SU-DHL-6 (cell line): ENCODE data around the gene RPL23.

Experiments used
- H2AFZ ChIP-seq: fragments of 200-600 bp; sonication (generic); 2 replicates; pipeline ENCODE4 v1.6.1; 2014; ENCODE audit warnings: low read depth, mild to moderate bottlenecking, moderate library complexity, mixed read lengths, antibody characterized with exemption, low read length; ENCODE audit not compliant: severe bottlenecking
- H3F3A ChIP-seq: fragments of 200-600 bp; shearing (Covaris generic); 2 replicates; pipeline ENCODE4 v1.6.0; 2016; ENCODE audit warnings: antibody characterized with exemption, mild to moderate bottlenecking; ENCODE audit not compliant: insufficient read depth
- H3K27ac ChIP-seq: fragments of 200-600 bp; sonication (generic); 2 replicates; pipeline ENCODE4 v1.5.1; 2016; ENCODE audit warnings: low read depth, mild to moderate bottlenecking, low read length, moderate library complexity, mixed read lengths
- H3K27me3 ChIP-seq: fragments of 200-600 bp; sonication (generic), shearing (Covaris generic); 2 replicates; pipeline ENCODE4 v1.6.0; 2014; ENCODE audit warnings: mild to moderate bottlenecking, low read length
- H3K36me3 ChIP-seq: fragments of 200-600 bp; sonication (generic); 2 replicates; pipeline ENCODE4 v1.6.1; 2014; ENCODE audit warnings: mild to moderate bottlenecking, low read length, mixed read lengths
- H3K4me2 ChIP-seq: fragments of 300-600, 200-600 bp; shearing (Covaris generic), sonication (generic); 2 replicates; pipeline ENCODE4 v1.6.0; 2014; ENCODE audit warnings: low read length, low read depth, mild to moderate bottlenecking; ENCODE audit not compliant: poor library complexity, severe bottlenecking
- H3K4me3 ChIP-seq: fragments of 200-600 bp; sonication (generic); 2 replicates; pipeline ENCODE4 v1.5.1; 2014; ENCODE audit warnings: antibody characterized with exemption, low read length, mild to moderate bottlenecking, mixed read lengths; ENCODE audit not compliant: insufficient read depth, poor library complexity, severe bottlenecking
- H3K79me2 ChIP-seq: fragments of 200-600 bp; sonication (generic); 2 replicates; pipeline ENCODE4 v1.6.1; 2014; ENCODE audit warnings: mild to moderate bottlenecking, low read length, moderate library complexity; ENCODE audit not compliant: insufficient read depth
- H3K9ac ChIP-seq: fragments of 200-600 bp; sonication (generic); 2 replicates; pipeline ENCODE4 v1.7.0; 2014; ENCODE audit warnings: mild to moderate bottlenecking, low read length
- H3K9me2 ChIP-seq: fragments of 200-600 bp; sonication (generic); replicated peaks from 2 replicates; pipeline ENCODE4 v1.6.1; 2014; ENCODE audit warnings: low read length; ENCODE audit not compliant: insufficient read depth
- H3K9me3 ChIP-seq: fragments of 200-600 bp; sonication (generic); 2 replicates; pipeline ENCODE4 v1.6.1; 2014; ENCODE audit warnings: low read length, mixed read lengths; ENCODE audit not compliant: insufficient read depth
- H4K20me1 ChIP-seq: fragments of 200-600 bp; sonication (generic); 2 replicates; pipeline ENCODE4 v1.6.1; 2014; ENCODE audit warnings: low read depth, mild to moderate bottlenecking, antibody characterized with exemption, low read length, moderate library complexity, mixed read lengths
- EZH2phosphoT487 ChIP-seq: fragments of 200-600 bp; sonication (generic), shearing (Covaris generic); conservative IDR thresholded peaks from 2 replicates; pipeline ENCODE4 v1.6.1; 2018; ENCODE audit warnings: mild to moderate bottlenecking, antibody characterized with exemption, low read length, moderate library complexity, mixed read lengths
- TF ChIP-seq, protein P1 (sequence below): fragments of 200-600 bp; sonication (generic); IDR thresholded peaks from one replicate; pipeline ENCODE4 v1.5.1; 2017; ENCODE audit warnings: antibody characterized with exemption, mild to moderate bottlenecking, low read length, moderate library complexity; ENCODE audit not compliant: insufficient read depth, poor library complexity, severe bottlenecking

Gene RPL23

DNA sequence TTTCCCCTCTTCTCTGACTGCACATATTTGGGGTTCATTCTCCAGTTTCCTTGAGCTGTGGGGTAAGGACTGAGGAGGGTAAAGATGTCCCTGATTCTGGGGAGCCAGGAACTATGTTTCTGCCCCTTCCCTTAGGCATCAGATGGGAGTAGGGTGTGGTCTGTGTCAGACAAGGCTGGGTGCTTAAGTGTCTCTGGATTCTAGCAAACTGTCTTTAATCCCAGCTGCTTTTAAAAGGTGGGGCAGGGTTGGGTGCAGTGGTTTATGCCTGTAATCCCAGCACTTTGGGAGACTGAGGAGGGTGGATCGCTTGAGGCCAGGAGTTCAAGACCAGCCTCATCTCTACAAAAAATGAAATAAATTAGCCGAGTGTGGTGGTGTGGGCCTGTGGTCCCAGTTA lies 29.3 kb upstream of the RPL23 start:
- Histone ChIP-seq H3K4me2 (no peak overlapping the region), H3K9me3 (no peaks in the 10 kb centered on the region), H3K79me2 (peaks cover 81% of the 10 kb centered on the region), H3K9ac (no peak overlapping the region), H3K4me3 (no peak overlapping the region), H2AFZ (no peak overlapping the region), H4K20me1 (no peaks in the 10 kb centered on the region), H3K36me3 (no peaks in the 10 kb centered on the region), H3K9me2 (no peaks in the 10 kb centered on the region), H3K27me3 (no peaks in the 10 kb centered on the region), H3K27ac (no peak overlapping the region), H3F3A (no peaks in the 10 kb centered on the region)
- TF ChIP-seq, protein P1, sequence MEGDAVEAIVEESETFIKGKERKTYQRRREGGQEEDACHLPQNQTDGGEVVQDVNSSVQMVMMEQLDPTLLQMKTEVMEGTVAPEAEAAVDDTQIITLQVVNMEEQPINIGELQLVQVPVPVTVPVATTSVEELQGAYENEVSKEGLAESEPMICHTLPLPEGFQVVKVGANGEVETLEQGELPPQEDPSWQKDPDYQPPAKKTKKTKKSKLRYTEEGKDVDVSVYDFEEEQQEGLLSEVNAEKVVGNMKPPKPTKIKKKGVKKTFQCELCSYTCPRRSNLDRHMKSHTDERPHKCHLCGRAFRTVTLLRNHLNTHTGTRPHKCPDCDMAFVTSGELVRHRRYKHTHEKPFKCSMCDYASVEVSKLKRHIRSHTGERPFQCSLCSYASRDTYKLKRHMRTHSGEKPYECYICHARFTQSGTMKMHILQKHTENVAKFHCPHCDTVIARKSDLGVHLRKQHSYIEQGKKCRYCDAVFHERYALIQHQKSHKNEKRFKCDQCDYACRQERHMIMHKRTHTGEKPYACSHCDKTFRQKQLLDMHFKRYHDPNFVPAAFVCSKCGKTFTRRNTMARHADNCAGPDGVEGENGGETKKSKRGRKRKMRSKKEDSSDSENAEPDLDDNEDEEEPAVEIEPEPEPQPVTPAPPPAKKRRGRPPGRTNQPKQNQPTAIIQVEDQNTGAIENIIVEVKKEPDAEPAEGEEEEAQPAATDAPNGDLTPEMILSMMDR, result no peak
- TF ChIP-seq EZH2phosphoT487, result no peak

DNA sequence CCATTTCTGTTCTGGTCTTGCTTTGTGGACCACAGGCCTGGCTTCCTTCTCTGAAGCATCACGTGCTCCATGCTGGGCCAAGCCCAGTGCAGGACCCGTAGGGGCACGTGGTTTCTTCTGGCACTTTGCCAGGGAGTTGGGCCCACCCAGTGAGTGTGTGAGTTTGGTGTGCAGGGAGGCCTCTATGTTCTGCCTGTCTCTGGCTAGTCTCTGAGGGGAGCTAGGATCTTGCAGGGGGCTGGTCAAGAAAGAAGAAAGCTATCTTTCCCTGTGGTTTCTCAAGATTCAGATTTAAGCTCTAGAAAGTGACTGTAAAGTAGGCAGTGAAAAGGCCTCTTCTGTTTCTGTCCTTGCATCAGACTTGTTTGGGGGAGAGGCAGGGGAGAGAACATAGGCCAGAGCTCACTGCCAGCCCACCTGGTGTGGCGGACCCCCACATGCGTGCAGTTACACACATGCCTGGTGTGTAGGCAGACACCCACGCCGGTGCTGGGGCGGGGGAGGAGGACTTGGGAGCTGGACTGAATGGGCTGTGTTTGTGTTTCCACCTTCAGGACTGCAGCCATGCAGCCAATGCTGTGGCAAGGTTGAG lies 28.2 kb upstream of the RPL23 start:
- Histone ChIP-seq H3K9me3 (no peaks in the 10 kb centered on the region), H3K79me2 (peaks cover 87% of the 10 kb centered on the region), H3K36me3 (no peaks in the 10 kb centered on the region), H3K9ac (no peak overlapping the region), H3K4me2 (no peak overlapping the region), H3K9me2 (no peaks in the 10 kb centered on the region), H4K20me1 (no peaks in the 10 kb centered on the region), H3K27me3 (no peaks in the 10 kb centered on the region), H3K27ac (no peak overlapping the region), H3F3A (no peaks in the 10 kb centered on the region), H2AFZ (no peak overlapping the region), H3K4me3 (no peak overlapping the region)
- no peak for TF ChIP-seq EZH2phosphoT487
- TF ChIP-seq, protein P1, result no peak

DNA sequence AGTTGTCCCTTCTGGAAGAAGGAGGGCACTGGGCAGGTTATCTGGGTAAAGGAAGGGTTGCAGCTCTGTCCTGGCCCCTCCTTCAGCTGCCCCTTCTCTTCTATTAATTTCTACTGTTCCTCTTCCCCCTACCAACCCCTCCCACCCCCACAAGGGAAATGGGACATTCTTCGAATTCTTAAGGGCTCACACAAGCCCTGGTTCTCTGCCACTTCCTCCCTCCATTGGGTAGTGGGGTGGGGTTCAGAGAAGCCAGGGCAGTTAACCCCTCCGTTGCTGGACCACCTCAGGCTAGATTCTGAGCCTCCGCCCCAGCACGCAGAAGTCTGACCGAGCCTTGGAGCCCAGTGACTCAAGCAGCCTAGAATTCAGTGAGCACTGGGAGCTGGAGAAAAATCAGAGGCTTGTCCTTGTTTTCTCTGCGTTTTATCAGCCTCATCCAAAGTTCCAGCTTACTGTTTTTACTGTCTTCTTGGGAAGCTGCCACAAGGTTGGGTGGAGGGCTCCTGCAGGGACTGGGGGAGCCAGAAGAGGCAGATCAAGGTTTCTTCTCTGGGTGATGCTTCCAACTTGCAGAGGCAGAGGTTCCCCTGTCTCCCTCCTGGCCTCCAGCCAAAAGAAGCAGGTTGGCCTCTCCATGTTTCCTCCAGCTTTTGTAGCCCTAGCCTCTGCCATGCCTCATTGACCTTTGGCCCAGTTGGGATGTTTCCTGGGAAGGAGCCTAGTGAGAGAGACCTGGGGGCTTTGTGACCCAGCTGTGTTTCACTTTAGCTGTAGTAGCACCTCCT lies 26.6 kb upstream of the RPL23 start:
- H3K4me3 ChIP-seq, result no peak overlapping the region
- H3K9me2 ChIP-seq, result no peaks in the 10 kb centered on the region
- H3K9ac ChIP-seq, result no peak overlapping the region
- H2AFZ ChIP-seq, result no peak overlapping the region
- TF ChIP-seq, protein P1, result no peak
- TF ChIP-seq EZH2phosphoT487, result no peak
- H3K27me3 ChIP-seq, result no peaks in the 10 kb centered on the region
- H3K79me2 ChIP-seq, result peaks cover 84% of the 10 kb centered on the region
- no peaks in the 10 kb centered on the region for H4K20me1 ChIP-seq
- no peaks in the 10 kb centered on the region for H3K36me3 ChIP-seq
- no peaks in the 10 kb centered on the region for H3K9me3 ChIP-seq
- no peak overlapping the region for H3K4me2 ChIP-seq
- no peaks in the 10 kb centered on the region for H3F3A ChIP-seq
- H3K27ac ChIP-seq, result no peak overlapping the region
